HepG2 (cell line): ENCODE measurements around the gene STK39.

Experiments used
- EZH2 ChIP-seq: conservative IDR thresholded peaks from 2 replicates; pipeline ENCODE4 v1.6.1; 2012; ENCODE audit warnings: mild to moderate bottlenecking, low read depth, low read length, moderate library complexity
- JDP2 ChIP-seq: sonication (generic); formaldehyde crosslinking; IDR thresholded peaks from 2 replicates; pipeline ENCODE4 v1.8.1; 2022; ENCODE audit warnings: missing genetic modification reagents, borderline replicate concordance
- MEF2D ChIP-seq: sonication (generic); formaldehyde crosslinking; IDR thresholded peaks from 2 replicates; pipeline ENCODE4 v1.5.1; 2020; ENCODE audit warnings: mild to moderate bottlenecking, missing genetic modification reagents
- NCOA5 ChIP-seq: sonication (generic); formaldehyde crosslinking; IDR thresholded peaks from 2 replicates; pipeline ENCODE4 v1.4.0; 2020; ENCODE audit warnings: missing genetic modification reagents
- TCF7 ChIP-seq: sonication (generic); IDR thresholded peaks from 2 replicates; pipeline ENCODE4 v1.6.1; 2016; ENCODE audit warnings: antibody characterized with exemption, low read depth
- TF ChIP-seq, protein P1 (sequence below): sonication (generic); formaldehyde crosslinking; IDR thresholded peaks from 2 replicates; pipeline ENCODE4 v1.4.0; 2020; ENCODE audit warnings: missing genetic modification reagents, borderline replicate concordance

DNA sequence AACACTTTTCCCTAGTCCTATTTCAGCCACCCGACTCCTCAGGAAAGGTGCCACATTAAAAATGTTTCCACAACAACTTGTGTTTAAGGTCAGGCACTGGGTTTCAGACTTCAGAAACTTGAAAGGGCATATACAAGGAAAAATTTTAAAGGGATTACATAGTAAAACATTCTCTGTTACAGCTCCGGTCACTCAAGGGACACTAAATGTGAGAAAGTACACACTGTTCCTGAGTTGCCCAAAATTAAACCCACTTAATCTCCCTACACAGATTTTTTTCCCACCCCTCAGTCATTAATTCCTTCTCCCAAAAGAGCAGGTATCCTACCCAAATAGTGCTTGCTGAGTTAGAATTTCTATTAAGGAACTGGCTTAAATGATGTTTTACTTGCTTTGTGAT is 14.2 kb downstream of the STK39 start:
- TF ChIP-seq JDP2 (CRISPR knock-in tag) = no peak
- TF ChIP-seq MEF2D (CRISPR knock-in tag) = no peak
- TF ChIP-seq EZH2 = no peak
- TF ChIP-seq NCOA5 (CRISPR knock-in tag) = no peak
- no peak for TF ChIP-seq TCF7
- TF ChIP-seq, protein P1, sequence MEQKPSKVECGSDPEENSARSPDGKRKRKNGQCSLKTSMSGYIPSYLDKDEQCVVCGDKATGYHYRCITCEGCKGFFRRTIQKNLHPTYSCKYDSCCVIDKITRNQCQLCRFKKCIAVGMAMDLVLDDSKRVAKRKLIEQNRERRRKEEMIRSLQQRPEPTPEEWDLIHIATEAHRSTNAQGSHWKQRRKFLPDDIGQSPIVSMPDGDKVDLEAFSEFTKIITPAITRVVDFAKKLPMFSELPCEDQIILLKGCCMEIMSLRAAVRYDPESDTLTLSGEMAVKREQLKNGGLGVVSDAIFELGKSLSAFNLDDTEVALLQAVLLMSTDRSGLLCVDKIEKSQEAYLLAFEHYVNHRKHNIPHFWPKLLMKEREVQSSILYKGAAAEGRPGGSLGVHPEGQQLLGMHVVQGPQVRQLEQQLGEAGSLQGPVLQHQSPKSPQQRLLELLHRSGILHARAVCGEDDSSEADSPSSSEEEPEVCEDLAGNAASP (CRISPR knock-in tag) = no peak
